Measurements from ENCODE around the gene FRY.
A peak's percentile ranks its signal among the peaks of the same experiment; 100 is the strongest.

Gene FRY

GRCh38 chr13:32317716-32318465, 286.3 kb downstream of the FRY start:
- no peak for TF ChIP-seq EZH2 (IDR thresholded peaks at IDR 0.05)
- no peak for TF ChIP-seq POLR2AphosphoS5 (IDR thresholded peaks at IDR 0.05; ENCODE audit: borderline replicate concordance, low read depth, low read length)
- no peak for TF ChIP-seq FOXP2 (optimal IDR thresholded peaks at IDR 0.05; ENCODE audit: control extremely low read depth, extremely low read length, insufficient read depth)
- H3K27ac ChIP-seq, result 0 out of 2 replicates have a peak overlapping the region, but pooled peaks have one; percentile 7
- H3K9me3 ChIP-seq (ENCODE audit: low read depth, low read length), result no peaks in the 10 kb centered on the region
- H3K4me3 ChIP-seq, result no peak overlapping the region
- no peak for DNase-seq (ENCODE audit: low read depth, low spot score)
- H3K9ac ChIP-seq (ENCODE audit: insufficient read length), result no peak overlapping the region
- H3K36me3 ChIP-seq (ENCODE audit: insufficient read depth, low read length), result peaks cover 51% of the 10 kb centered on the region

DNA sequence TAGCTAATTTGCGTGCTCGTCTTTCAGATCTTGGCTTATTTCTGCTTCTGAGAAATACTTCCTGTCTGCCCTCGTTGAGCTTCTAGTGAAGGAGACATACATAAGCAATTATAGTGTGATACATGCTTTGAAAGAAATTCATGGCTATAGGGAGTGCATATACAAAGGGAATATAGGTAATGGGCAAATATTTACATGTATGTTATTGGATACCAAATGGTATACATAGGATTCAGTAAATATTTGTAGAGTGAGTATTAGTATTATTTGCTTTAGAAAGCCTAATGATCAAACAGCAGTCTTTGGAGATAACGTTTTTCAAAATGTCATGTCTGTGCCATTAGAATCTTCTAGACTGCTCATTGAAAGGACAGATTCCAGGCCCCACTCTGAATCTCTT, 289.0 kb downstream of the FRY start:
- Histone ChIP-seq H3K27ac (no peak overlapping the region), H3K36me3 (ENCODE audit: insufficient read depth, low read length) (peaks cover 64% of the 10 kb centered on the region), H3K4me3 (no peak overlapping the region), H3K9ac (ENCODE audit: insufficient read length) (no peak overlapping the region), H3K9me3 (ENCODE audit: low read depth, low read length) (no peaks in the 10 kb centered on the region)
- TF ChIP-seq EZH2 (IDR thresholded peaks at IDR 0.05) (no peak), POLR2AphosphoS5 (IDR thresholded peaks at IDR 0.05; ENCODE audit: borderline replicate concordance, low read depth, low read length) (no peak), FOXP2 (optimal IDR thresholded peaks at IDR 0.05; ENCODE audit: control extremely low read depth, extremely low read length, insufficient read depth) (no peak)
- no peak for DNase-seq (ENCODE audit: low read depth, low spot score)

DNA sequence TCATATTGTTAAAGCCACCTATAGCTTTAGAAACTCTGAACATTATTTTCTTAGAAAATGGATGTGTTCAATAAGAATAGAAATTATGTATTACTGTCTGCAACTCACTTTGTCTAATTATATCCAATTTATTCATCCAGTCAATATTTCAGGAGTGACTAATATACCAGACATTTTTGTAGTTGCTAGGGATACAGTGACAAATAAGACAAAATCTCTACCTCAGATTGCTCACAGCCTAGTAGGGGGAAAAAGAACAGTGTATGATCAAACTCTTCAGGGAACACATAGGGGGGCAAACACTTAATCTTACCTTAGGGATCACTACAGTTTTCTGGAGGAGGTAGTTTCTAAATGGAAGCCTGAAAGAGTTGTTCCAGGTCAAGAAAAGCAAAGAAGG, 292.3 kb downstream of the FRY start:
- Histone ChIP-seq H3K36me3 (ENCODE audit: insufficient read depth, low read length) (peaks cover 75% of the 10 kb centered on the region), H3K9ac (ENCODE audit: insufficient read length) (no peak overlapping the region), H3K4me3 (no peak overlapping the region), H3K27ac (no peak overlapping the region), H3K9me3 (ENCODE audit: low read depth, low read length) (no peaks in the 10 kb centered on the region)
- no peak for TF ChIP-seq FOXP2 (optimal IDR thresholded peaks at IDR 0.05; ENCODE audit: control extremely low read depth, extremely low read length, insufficient read depth)
- no peak for DNase-seq (ENCODE audit: low read depth, low spot score)

GRCh38 chr13:32330441-32330840, 298.9 kb downstream of the FRY start:
- H3K9me3 ChIP-seq (ENCODE audit: low read depth, low read length), result no peaks in the 10 kb centered on the region
- peaks cover 85% of the 10 kb centered on the region for H3K36me3 ChIP-seq (ENCODE audit: insufficient read depth, low read length)
- no peak for DNase-seq (ENCODE audit: low read depth, low spot score)
- H3K9ac ChIP-seq (ENCODE audit: insufficient read length), result no peak overlapping the region
- no peak overlapping the region for H3K4me3 ChIP-seq
- no peak overlapping the region for H3K27ac ChIP-seq
- TF ChIP-seq POLR2AphosphoS5 (IDR thresholded peaks at IDR 0.05; ENCODE audit: borderline replicate concordance, low read depth, low read length), result no peak
- no peak for TF ChIP-seq EZH2 (IDR thresholded peaks at IDR 0.05)
- no peak for TF ChIP-seq FOXP2 (optimal IDR thresholded peaks at IDR 0.05; ENCODE audit: control extremely low read depth, extremely low read length, insufficient read depth)

GRCh38 chr13:32334671-32335070, 303.1 kb downstream of the FRY start:
- Histone ChIP-seq H3K9me3 (ENCODE audit: low read depth, low read length) (no peaks in the 10 kb centered on the region), H3K4me3 (no peak overlapping the region), H3K27ac (no peak overlapping the region), H3K36me3 (ENCODE audit: insufficient read depth, low read length) (peaks cover 87% of the 10 kb centered on the region), H3K9ac (ENCODE audit: insufficient read length) (no peak overlapping the region)
- no peak for DNase-seq (ENCODE audit: low read depth, low spot score)
- TF ChIP-seq FOXP2 (optimal IDR thresholded peaks at IDR 0.05; ENCODE audit: control extremely low read depth, extremely low read length, insufficient read depth) (no peak), EZH2 (IDR thresholded peaks at IDR 0.05) (no peak), POLR2AphosphoS5 (IDR thresholded peaks at IDR 0.05; ENCODE audit: borderline replicate concordance, low read depth, low read length) (no peak)

DNA sequence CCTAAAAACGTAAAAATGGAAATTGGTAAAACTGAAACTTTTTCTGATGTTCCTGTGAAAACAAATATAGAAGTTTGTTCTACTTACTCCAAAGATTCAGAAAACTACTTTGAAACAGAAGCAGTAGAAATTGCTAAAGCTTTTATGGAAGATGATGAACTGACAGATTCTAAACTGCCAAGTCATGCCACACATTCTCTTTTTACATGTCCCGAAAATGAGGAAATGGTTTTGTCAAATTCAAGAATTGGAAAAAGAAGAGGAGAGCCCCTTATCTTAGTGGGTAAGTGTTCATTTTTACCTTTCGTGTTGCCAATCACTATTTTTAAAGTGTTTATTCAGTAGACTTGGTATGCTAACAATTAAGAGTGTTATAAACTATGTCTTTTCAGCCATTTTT, 309.3 kb downstream of the FRY start:
- no peak overlapping the region for H3K4me3 ChIP-seq
- H3K9me3 ChIP-seq (ENCODE audit: low read depth, low read length), result no peaks in the 10 kb centered on the region
- TF ChIP-seq EZH2 (IDR thresholded peaks at IDR 0.05), result no peak
- TF ChIP-seq FOXP2 (optimal IDR thresholded peaks at IDR 0.05; ENCODE audit: control extremely low read depth, extremely low read length, insufficient read depth), result no peak
- TF ChIP-seq POLR2AphosphoS5 (IDR thresholded peaks at IDR 0.05; ENCODE audit: borderline replicate concordance, low read depth, low read length), result no peak
- H3K36me3 ChIP-seq (ENCODE audit: insufficient read depth, low read length), result peaks cover 28% of the 10 kb centered on the region
- H3K27ac ChIP-seq, result no peak overlapping the region
- no peak for DNase-seq (ENCODE audit: low read depth, low spot score)
- no peak overlapping the region for H3K9ac ChIP-seq (ENCODE audit: insufficient read length)

DNA sequence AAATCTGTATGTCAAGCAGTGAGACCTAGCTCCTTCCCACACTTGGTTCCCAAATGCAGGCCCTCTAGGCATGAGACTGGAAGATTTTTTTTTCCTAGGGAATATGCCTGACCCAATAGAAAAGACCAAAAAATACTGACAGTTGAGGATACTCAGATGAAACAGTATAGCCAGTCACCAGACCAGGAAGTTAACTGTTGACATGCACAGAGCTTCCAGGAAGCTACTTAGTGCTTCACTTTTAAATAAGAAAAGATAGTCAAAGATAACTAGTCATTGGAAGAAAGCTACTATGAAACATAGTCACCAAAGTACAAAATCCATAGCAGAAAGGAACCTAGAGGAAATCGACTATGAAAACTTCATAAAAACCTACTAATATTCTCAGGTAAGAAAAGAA, 316.1 kb downstream of the FRY start:
- no peak for TF ChIP-seq EZH2 (IDR thresholded peaks at IDR 0.05)
- TF ChIP-seq FOXP2 (optimal IDR thresholded peaks at IDR 0.05; ENCODE audit: control extremely low read depth, extremely low read length, insufficient read depth), result no peak
- TF ChIP-seq POLR2AphosphoS5 (IDR thresholded peaks at IDR 0.05; ENCODE audit: borderline replicate concordance, low read depth, low read length), result no peak
- Histone ChIP-seq H3K4me3 (no peak overlapping the region), H3K9me3 (ENCODE audit: low read depth, low read length) (no peaks in the 10 kb centered on the region), H3K36me3 (ENCODE audit: insufficient read depth, low read length) (peaks cover 40% of the 10 kb centered on the region), H3K9ac (ENCODE audit: insufficient read length) (no peak overlapping the region), H3K27ac (no peak overlapping the region)
- DNase-seq (ENCODE audit: low read depth, low spot score), result no peak
